Measurements from ENCODE around the gene LGALS4. TPM values are rescaled to one million over a fixed set of nuclear protein-coding genes. Genes with fewer than 3 reads are reported as not detected.

The LGALS4 gene, protein sequence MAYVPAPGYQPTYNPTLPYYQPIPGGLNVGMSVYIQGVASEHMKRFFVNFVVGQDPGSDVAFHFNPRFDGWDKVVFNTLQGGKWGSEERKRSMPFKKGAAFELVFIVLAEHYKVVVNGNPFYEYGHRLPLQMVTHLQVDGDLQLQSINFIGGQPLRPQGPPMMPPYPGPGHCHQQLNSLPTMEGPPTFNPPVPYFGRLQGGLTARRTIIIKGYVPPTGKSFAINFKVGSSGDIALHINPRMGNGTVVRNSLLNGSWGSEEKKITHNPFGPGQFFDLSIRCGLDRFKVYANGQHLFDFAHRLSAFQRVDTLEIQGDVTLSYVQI
- 0.35 TPM in 1 of 2 replicates, not detected in the other for total RNA-seq

DNA sequence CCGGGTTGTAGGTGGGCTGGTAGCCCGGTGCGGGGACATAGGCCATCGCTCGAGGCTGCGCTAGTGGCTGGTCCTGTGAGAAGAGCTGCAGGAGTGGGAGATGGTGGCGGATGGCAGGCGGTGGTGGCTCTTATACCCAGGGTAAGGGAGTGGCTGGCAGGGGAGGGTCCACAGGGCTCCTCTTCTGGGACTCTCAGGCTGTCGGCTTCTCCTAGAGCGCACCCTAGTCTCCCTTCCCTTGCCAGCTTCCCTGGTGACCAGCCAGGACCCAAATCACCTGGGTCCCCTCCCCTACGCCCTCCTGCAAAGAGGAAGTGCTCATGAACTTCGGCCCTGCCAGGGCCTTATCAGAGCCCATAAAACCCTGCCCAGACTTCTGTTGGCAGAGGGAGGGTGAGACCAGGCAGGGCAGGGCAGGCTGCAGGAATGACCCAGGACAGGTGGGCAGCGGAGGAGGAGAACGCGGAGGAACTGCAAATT lies at the start of gene LGALS4:
TSS of gene LGALS4 (minus strand) at position 105 of the 480 bp plus-strand sequence. CDS start at position 46, 59 bp downstream.

DNA sequence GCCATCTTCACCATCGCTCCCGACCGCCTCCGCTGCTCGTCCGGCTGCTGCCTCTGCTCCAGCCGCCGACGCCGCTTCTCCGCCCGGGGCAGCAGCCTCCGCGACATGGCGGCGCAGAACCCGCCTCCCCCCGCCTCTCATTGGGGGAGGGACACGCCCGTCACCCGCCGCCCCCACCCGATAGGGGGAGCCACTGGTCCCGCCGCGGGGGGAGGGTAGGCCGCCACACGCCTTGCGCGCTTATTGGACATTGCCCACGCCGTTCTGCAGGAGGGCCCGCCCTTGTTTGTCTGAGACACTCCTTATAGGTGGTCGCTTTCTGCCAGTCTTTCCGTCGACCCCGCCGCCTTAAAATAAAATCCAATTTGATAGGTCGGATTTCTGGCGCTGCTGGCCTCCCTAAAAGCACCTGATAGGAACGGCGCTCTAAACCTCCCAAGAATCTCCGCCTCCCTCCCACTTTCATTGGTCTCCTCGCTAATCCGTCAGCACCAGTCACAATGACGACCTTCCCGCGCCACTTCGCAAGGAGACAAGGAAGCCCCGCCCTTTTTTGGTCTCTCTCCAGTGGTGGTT lies 37.2 kb upstream of the LGALS4 start, which contains the start of gene HNRNPL:
TSS of gene HNRNPL (minus strand) at position 127 of the 576 bp plus-strand sequence. CDS start at position 107, 20 bp downstream.

DNA sequence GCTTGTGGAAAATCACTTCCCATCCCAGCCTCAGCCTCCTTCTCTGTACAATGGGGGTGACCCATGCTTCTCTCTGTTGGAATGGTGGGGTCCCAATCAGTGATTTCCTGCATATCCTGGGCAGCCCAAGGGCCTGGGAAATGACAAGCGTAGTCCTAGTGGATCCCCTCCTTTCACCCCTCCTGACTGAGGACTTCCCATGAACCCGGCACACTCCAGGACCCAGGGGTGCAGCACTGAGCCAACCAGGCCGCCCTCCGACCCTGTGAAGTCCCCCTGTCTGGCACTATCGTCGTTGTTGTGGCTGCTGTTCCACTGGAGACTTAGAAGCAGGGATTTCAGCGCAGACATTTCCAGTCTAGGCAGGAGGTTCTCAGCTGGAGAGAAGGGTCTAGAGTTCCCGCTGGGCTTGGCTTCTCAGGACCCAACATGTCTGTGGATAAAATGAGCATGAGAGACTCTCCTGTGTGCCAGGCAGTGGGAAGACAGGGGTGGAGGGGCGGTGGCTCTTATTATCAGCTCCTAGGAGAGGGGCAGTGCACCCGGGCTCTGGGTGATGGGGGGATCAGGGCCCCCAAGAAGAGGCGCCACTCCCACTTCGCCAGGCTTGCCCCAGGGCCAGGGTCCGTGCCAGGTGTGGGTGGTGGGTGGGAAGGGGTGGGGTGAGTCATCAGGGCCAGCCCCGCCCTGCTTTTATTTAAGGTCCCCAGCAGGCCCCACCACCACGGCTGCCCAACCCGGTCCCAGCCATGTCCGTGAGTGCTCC lies 24.1 kb downstream of the LGALS4 start, which contains the start of gene LGALS7B:
TSS of gene LGALS7B (plus strand) at position 723 of the 766 bp plus-strand sequence. CDS start at position 750, 27 bp downstream.

DNA sequence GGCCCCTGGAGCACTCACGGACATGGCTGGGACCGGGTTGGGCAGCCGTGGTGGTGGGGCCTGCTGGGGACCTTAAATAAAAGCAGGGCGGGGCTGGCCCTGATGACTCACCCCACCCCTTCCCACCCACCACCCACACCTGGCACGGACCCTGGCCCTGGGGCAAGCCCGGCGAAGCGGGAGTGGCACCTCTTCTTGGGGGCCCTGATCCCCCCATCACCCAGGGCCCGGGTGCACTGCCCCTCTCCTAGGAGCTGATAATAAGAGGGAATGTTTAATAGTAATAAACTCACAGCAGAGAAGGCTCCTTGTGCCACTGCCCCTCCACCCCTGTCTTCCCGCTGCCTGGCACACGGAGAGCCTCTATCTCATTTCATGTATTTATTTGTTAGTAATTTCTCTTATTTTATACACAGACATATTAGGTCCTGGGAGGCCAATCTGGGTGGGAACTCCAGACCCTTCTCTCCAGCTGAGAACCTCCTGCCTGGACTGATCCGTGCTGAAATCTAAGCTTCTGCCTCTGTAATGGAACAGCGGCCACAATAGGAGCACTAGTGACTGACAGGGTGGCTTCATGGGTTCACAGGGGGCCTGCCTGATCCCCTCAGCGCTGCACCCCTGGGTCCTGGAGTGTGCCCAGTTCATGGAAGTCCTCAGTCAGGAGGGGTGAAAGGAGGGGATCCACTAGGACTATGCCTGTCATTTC lies 39.1 kb downstream of the LGALS4 start, which contains the start of gene LGALS7:
TSS of gene LGALS7 (minus strand) at position 49 of the 709 bp plus-strand sequence. CDS start at position 24, 25 bp downstream.

Other genes starting within 250 kb of the LGALS4 start
- 0.09 TPM in 1 of 2 replicates, not detected in the other for gene MAP4K1, start 195.0 kb downstream of the LGALS4 start, total RNA-seq
- 544 and 560 TPM in 2 replicates for gene EIF3K, start 193.8 kb downstream of the LGALS4 start, total RNA-seq
- 378 and 500 TPM in 2 replicates for gene ACTN4, start 165.3 kb downstream of the LGALS4 start, total RNA-seq
- gene CAPN12, start 68.5 kb downstream of the LGALS4 start, total RNA-seq: 7.4 and 8.9 TPM in 2 replicates
- 6.5 and 26.0 TPM in 2 replicates for gene LGALS7, start 39.4 kb downstream of the LGALS4 start, total RNA-seq
- gene LGALS7B, start 23.7 kb downstream of the LGALS4 start, total RNA-seq: 222 and 322 TPM in 2 replicates
- gene ECH1, start 18.8 kb upstream of the LGALS4 start, total RNA-seq: 61.8 and 77.0 TPM in 2 replicates
- gene HNRNPL, start 37.0 kb upstream of the LGALS4 start, total RNA-seq: 252 and 264 TPM in 2 replicates
- 5.8 and 6.6 TPM in 2 replicates for gene RINL, start 65.3 kb upstream of the LGALS4 start, total RNA-seq
- 65.5 and 74.5 TPM in 2 replicates for gene SIRT2, start 86.7 kb upstream of the LGALS4 start, total RNA-seq
- gene NFKBIB, start 87.0 kb upstream of the LGALS4 start, total RNA-seq: 27.9 and 28.5 TPM in 2 replicates
- not detected in 2 replicates for gene CCER2, start 99.2 kb upstream of the LGALS4 start, total RNA-seq
- 30.8 and 31.2 TPM in 2 replicates for gene SARS2, start 117.8 kb upstream of the LGALS4 start, total RNA-seq
- 77.9 and 86.5 TPM in 2 replicates for gene MRPS12, start 118.0 kb upstream of the LGALS4 start, total RNA-seq
- 16.1 and 19.0 TPM in 2 replicates for gene FBXO17, start 162.8 kb upstream of the LGALS4 start, total RNA-seq
- gene FBXO27, start 219.6 kb upstream of the LGALS4 start, total RNA-seq: 9.2 and 11.9 TPM in 2 replicates